GM18873 (cell line): ENCODE measurements around the gene OR10H2.
"Not testable (repeated sequence)": the region's sequence is repeated elsewhere in the genome, so short reads cannot be mapped to it uniquely, and the experiment has no call there.

ENCODE experiments used
- ATAC-seq: cut with Tn5 transposase; IDR thresholded peaks from one replicate; pipeline ENCODE4 v1.9.1; 2021; ENCODE audit warnings: mild to moderate bottlenecking, moderate library complexity, moderate number of reproducible peaks; ENCODE audit not compliant: unreplicated experiment, low FRiP score

The OR10H2 gene

GRCh38 chr19:15759962-15760565 lies 32.2 kb downstream of the OR10H2 start:
- ATAC-seq = no peak

GRCh38 chr19:15769586-15769985 lies 41.8 kb downstream of the OR10H2 start:
- ATAC-seq = no peak

GRCh38 chr19:15774159-15774558 lies 46.3 kb downstream of the OR10H2 start:
- not testable (repeated sequence) for ATAC-seq

GRCh38 chr19:15775249-15775648 lies 47.4 kb downstream of the OR10H2 start:
- no peak for ATAC-seq

GRCh38 chr19:15776264-15776663 lies 48.4 kb downstream of the OR10H2 start:
- ATAC-seq = no peak

- no peak for ATAC-seq
Measured at GRCh38 chr19:15776991-15777970, 49.5 kb downstream of the OR10H2 start.
